Stimulated activated CD4-positive, alpha-beta T cell treated with anti-CD3 and anti-CD28 coated beads, Interleukin-1b, Interleukin-23, amount 100 ng/mL, for 1 hour (primary cell): Measurements from ENCODE around the gene SPATA13.

Source experiments
- DNase-seq, 2 donors: peaks; one replicate each; pipeline ENCODE4 v3.0.0-alpha.2; 2020; ENCODE audit warnings: low read depth in 2 of 2

Gene SPATA13

DNA sequence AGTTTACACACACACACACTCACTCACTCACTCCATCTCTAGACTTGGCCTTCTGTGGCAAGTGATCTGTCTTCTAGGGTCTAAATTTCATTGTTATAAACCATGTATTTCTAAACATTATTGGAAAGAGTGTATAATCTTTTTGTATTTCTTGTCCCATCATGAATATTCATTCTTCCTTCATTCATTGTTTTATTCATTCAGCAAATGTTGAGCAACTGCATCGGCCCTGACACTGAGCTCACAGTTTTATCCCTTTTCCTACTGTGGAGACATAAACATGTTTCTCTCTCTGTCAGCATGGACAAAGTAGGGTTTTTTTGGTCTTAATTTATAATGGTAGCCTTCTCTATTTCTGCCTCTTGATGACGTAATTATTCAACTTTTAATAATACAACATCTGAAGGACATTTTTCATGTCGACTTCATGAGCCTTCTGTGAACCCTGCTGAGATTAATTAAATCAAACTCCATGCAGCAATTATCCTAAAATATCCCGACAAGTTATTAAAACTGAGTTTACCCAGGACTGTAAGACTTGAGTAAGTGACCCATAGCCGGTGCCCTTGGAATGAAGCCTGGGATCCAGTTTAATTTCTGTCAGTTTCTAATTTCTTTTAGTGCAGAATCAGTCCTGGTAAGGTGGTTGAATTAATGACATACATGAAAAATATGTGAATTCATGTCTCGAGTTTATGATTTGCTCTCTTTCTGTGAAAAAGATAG is 7.3 kb downstream of the SPATA13 start:
- DNase-seq: no peak

DNA sequence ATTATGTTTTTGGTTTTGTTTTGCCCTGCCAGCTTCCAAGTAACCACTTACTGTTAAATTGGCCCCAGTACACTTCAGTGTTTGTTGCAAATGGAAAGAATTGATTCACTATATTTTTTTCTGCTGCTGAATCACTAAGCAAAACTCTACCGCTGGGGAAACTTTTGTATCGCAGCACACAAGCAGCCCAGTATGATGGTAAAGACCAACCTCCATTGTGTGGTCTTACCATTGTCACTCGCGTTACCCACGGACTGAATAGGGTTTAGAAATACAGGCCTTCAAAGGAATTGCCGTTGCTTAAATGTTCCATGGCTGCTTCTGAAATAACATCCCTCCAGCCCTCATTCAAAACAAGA is 7.9 kb downstream of the SPATA13 start:
- no peak for DNase-seq

DNA sequence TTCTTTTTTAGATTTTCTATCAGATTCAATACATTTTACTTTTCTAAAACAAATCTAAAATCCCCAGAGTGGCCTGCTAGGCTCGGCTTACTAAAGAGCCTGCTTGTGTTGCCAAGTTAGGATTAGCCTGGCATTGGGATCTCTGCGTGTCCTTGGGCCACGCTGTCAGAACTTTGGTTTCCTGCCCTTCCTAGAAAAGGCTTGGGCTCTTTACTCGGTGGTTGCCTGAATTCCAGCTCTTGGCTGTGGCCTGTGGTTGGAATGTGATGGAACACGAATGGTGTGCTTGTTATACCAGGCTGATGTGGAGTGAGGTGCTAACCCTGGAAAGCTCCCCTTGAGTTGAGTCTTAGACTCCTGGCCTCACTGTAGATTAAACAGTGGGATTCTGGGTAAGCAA is 8.5 kb downstream of the SPATA13 start:
- DNase-seq: no peak

DNA sequence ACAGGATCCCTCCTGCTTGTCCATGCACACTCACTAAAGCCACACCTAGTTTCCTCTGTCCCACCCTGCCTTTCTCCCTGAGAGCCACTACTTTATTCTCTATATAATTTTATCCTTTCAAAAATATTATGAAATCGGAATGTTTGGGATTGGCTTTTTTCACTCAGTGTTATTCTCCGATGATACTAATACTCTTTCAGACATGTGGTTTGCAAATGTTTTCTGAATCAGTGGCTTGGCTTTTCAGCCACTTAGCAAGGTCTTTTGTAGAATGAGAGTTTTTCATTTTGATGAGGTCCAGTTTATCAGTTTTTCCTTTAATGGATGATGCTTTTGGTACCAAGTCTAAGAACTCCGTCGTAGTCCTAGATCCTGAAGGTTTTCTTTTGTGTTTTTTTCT is 11.6 kb downstream of the SPATA13 start:
- DNase-seq: no peak

DNA sequence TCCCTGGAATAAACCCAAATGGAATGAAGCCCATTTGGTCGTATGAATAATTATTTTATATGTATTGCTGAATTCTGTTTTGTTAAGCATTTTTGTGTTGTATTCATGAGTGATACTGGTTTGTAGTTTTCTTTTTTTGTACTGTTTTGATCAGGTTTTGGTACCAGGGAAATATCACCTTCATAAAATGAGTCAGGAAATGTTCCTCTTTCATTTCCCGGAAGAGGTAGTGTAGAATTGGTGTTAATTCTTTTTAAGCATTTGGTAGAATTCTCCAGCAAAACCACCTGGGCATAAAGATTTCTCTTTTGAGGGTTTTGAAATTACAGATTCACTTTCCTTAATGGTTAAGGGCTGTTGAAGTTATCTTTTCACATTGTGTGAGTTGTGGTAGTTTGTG is 13.3 kb downstream of the SPATA13 start:
- DNase-seq: no peak

DNA sequence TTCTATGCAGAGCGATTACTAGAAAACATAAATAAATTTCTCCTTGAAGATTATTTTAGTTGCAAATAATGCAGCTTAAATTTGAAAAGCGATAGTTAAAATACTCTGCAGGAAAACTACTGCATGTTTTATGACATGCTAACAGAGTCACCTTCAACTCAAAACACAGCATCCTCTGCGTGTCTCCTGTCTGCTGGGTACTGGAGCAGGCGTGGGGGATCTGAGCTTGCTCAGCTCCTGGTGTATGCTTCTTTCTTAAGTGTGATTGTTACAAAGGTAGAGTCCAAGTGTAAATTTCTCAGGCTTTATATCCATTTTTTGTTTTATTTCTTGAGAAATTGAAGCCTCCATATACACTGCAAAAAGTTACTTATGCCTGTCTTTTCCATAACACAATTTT is 15.3 kb downstream of the SPATA13 start:
- DNase-seq: no peak

DNA sequence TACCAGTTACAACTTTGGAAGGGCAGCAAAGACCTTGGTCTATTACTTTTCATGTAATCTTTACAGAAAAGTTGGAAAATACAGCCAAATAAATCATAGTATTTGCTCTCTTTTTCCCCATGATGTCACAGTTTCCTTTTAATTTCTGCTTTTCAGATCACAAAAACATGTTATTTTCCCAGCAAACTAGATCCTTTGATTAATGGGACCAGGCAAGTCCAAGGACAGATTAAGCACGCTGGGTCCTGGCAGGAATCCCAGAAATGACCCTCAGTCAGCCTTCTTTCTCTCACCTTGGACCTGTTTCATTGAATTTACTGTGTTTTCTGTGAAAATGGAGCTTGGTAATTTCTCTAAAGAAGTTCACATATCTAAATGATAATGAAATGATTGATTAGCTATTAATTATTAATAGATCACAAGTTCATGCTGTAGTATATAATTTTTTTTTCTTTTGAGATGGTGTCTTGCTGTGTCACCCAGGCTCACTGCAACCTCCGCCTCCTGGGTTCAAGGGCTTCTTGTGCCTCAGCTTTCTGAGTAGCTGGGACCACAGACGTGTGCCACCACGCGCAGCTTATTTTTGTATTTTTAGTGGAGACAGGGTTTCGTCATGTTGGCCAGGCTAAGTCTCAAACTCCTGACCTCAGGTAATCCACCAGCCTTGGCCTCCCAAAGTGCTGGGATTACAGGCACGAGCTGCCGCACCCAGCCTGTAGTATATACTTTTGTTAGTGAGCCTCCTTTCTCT is 16.0 kb downstream of the SPATA13 start:
- DNase-seq: no peak

DNA sequence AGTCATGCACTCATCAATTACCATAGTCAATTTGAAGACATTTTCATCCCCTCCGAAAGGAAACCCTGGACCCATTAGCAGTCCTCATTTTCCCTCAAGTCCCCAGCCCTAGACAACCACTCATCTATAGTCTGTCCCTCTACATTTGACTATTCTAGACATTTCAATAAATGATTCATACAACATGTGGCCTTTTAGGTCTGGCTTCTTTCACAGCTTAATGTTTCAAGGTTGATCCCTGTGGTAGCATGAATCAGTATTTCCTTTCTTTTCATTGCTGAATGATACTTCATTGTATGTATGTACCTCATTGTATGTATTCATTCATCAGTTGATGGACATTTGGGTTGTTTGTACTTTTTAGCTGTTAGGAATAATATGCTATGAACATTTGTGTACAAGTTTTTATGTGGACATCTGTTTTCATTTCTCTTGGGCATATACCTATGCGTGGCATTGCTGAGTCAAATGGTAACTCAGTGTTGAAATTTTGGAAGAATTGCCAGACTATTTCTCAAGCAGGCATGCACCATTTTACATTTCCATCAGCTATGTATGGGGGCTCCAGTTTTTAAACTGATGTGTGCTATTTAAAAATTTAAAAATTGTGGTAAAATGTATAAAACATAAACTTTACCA is 18.4 kb downstream of the SPATA13 start:
- no peak for DNase-seq

DNA sequence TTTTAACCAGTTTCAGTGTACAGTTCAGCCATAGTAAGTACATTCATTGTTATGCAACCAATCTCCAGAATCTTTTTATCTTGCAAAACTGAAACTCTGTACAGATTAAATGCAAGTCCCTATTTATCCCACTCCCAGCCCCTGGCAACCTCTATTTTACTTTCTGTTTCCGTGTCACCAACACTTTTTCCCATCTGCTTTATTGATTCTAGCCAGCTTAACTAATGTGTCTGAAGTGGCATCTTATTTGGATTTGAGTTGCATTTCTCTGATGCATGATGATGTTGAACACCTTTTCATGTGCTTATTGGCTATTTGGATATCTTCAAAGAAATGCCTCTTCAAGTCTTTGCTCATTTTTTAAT is 18.9 kb downstream of the SPATA13 start:
- no peak for DNase-seq

DNA sequence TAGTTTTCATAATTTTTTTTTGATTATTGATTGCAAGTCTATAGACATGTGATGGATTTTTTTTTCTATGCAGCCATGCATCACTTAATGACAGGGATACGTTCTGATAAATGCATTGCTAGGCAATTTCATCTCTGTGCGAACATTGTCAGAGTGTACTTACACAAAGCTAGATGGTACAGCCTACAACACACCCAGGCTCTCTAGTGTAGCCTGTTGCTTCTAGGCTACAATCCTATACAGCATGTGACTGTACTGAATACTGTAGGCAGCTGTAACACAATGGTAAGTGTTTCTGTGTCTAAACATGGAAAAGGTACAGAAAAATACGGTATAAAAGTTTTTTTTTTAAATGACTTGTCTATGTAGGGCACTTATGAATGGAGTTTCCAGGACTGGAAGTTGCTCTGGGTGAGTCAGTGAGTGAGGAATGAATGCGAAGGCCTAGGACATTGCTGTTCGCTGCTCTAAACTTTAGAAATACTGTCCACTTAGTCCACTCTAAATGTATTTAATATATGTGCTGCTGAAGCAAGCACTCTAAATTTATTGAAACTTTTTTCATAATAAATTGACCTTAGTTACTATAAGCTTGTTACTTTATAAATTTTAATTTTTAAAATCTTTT is 20.3 kb downstream of the SPATA13 start:
- DNase-seq: no peak

DNA sequence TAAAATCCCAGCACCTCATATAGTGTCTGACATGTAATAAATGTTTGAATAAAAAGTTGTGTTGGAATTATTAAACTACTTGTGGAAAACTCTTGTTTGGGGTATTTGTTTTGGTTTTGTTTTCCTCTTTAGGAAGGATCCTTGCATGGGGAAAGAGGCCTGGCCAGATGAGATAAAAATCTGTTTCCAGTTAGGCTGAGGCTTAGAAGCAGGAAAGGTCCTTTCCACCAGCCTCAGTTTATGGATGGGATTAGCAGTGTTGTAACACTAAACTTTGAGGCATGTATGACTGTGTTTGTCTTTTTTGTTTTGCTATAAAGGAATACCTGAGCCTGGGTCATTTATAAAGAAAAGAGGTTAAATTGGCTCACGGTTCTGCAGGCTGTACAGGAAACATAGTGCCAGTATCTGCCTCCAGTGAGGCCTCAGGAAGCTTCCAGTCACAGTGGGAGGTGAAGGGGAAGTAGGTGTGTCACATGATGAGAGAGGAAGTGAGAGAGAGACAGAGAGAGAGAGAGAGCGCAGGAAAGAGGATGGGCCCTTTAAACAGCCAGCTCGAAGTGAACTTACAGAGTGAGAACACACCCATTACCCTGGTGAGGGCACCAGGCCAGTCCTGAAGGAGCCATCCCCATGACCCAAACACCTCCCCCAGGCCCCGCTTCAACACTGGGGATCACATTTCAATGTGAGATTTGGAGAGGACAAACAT is 21.6 kb downstream of the SPATA13 start:
- DNase-seq: no peak

DNA sequence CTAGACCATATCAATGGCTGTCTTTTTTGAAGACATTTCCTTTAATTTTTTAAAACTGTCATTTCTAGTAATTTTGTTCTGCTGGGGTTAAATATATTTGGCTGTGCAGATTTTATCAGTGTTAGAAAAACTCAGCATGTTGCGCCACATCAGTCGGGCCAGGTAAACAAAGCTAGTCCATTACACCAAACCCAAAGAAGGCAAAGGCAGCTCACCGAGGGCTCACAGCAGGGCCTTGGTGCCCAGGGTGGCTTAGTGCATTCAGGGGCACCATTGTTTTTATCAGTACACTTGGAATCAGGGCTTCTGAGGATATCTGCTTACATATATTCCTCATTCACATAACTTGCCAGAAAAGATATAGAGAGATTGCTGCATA is 22.2 kb downstream of the SPATA13 start:
- DNase-seq: no peak

DNA sequence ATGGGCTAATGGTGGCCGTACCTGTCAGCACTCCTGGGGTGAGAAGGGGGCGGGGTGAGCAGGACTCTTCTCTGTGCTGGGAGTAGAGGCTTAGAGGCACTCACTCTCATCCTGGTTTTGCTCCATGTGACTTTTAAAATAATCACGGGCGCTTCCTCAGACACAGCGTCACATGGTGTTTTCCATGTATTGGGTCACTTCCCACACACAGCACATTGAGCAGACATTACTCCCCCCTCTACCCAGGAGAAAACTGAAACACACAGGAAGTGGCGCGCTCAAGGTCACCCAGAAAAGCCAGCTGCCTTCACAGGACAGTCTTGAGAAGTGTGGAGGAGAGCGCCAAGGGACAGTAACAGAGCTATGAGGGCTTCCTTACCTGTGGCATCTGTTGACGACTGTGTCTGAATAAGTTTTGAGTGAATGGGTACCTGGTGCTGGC is 23.2 kb downstream of the SPATA13 start:
- no peak for DNase-seq

DNA sequence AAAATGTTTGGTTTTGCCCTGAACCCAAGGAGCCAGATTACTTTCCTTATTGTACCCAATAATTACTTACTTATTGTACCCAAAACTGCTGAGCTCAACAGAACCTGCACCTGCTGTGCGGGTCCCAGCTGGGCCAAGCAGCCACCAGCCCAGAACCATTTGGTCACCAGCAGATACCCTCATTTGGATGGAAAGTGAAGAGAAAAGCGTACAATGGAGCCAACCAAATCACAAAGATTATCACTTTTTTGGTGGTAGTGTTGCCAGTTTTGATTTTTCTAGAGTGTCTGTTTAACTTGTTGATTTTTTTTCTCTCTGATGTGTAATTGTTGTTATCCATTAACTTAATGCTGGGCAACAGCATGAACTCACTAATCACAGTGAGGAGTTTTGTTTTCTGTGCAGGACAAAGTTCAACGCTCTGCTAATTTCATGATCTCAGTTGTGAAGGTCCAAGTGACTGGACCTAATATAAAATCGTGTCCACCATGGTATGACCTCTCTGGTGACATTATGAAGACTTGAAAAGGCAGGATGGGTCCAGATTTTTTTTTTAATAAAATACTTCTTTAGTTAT is 23.8 kb downstream of the SPATA13 start:
- no peak for DNase-seq

DNA sequence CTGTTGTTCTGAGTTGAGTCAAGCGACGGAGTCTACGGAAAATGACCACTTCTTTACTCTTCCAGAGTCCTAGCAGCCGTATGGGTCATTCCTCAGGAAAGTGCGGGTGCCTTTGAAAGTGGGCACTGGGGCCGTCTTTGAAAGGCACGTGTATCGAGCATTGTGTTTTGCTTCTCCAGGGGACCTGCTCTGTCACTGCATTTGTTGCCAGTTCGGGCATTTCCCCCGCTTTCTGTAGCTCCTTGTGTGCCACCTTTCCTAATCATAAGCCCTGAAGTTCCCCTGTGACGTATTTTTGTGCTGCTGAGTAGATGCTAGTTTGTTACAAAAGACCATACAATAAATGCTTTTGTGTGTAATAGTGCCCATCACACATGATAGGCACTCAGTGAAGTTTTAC is 24.4 kb downstream of the SPATA13 start:
- no peak for DNase-seq

DNA sequence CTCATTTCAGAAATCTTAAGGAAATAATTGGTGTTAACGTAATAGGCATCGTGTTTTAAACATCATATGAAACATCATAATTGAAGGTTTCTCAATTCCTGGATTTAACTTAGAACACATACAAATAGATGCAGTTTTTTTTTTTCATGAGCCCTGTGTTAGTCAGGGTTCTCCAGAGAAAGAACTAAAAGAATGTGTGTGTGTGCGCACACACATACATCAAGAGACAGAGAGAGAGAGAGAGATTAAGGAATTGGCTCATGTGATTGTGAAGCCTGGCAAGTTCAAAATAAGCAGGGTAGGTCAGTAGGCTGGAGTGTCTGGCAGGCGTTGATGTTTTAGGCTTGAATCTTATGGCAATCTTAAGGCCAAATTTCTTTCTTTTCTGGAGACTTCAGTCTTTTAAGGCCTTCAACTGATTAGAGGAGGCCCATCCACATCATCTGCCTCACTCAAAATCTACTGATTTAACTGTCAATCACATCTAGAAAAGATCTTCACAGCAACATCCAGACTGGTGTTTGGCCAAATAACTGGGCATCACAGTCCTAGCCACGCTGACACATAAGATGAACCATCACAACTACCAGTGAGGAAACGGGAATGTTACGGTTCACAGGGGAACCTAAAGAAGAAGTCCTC is 25.2 kb downstream of the SPATA13 start:
- DNase-seq: no peak

DNA sequence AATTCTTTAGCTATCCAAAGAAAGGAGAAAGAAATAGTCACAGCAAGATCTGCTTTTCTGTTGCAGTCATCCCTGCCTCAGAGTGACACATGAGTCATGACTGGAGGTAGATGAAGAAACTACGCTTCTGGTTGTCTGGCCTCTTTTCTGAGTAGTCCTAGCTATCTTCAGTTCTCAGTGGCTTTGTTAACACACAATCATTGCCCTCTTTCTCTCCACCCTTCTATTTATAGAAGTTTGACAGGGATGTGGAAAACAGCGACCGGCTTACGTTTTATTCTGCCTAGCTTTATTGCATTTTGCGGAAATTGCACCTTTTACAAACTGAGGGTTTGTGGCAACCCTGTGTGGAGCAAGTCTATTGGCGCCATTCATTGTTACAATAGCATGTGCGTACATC is 26.7 kb downstream of the SPATA13 start:
- no peak for DNase-seq

DNA sequence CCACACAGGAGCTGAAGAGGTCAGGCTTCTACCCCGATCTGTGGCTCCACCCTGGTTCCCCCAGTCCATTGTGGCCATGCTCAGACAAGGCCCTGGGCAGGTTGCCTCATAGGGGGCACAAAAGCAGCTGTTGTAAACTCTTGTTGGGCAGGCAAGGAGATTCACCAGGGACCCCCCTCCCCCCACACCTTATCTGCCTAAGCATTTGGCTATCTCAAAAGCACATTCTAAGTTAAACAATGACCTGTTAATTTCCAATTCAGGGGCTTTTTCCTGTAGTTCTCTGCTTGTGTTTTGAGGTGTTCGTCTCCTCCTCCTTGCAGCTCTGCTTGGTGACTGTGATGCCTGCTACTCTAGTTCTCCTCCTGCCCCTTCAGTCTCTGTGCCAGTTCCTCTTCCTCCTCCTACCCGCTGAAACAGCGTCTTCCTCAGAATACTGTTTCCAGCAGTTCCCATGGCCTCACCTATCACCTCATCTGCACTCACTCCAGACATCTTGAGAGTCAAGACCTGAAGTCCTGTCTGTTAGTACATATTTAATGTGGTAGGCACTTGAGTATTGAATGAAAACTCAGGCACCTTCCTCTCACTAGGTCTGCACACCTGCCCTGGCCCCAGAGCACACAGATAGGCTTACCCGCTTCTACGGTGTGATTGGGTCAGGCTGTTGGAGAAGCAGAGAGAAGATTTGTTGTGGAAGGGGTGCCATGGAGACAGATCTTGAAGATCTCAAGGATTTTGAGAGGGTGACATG is 31.7 kb downstream of the SPATA13 start:
- no peak for DNase-seq

DNA sequence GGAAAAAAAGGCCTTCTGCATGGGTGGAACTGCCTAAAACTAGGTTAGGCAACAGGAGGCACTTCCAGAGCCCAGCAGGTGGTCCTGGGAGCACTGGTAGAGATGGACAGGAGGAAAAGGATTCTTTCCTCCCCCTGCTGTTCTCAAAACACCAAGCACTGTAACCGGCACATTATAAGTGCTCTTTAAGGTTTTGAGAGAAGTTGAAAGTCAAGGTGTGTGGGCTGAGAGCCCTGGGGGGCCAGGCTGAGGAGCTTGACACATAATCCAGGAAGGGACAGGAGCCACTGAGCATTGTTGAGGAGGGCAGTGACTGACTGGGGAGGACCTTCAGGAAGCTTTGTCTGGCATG is 32.3 kb downstream of the SPATA13 start:
- no peak for DNase-seq

DNA sequence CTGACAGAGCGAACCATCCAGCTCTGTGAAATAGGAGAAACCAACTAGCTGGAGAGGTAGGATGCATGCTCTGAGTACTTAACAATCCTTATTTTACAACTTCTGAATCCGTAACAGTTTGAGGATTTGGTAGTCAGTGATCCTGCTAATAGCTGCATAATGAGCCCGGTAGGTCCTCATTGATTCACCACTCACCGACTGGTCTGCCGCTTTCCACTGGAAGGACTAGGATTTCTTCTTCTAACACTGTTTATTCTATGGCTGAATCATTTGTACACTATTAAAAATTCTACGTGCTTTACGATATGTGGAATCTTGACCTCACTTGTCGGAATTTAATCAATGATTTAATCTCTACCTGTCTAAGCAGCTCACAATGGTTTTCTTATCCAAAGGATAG is 33.9 kb downstream of the SPATA13 start:
- no peak for DNase-seq

DNA sequence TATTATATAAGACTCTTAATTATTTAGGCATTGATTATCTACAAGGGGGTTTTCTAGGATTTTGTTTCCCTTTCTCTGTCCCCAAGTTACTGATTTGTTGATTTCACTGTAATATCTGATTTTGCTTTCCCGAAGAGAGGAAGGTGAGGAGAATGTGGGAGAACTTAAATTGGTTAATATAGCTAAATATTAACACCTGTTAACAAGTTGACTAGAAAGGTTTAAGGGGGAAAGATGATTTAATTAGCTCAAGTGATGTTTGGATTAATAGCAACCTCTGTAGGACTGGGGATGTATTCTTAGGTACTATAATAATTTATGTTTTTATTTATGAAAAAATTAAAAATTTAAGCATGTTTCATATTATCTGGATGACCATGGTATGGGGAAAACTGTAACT is 35.1 kb downstream of the SPATA13 start:
- no peak for DNase-seq
